GM21723 (cell line): Measurements from ENCODE around the gene SNCG.

Experiments
- ATAC-seq: cut with Tn5 transposase; IDR thresholded peaks from one replicate; pipeline ENCODE4 v1.9.1; 2021; ENCODE audit warnings: mild to moderate bottlenecking, moderate library complexity; ENCODE audit not compliant: unreplicated experiment

SNCG gene

GRCh38 chr10:86960003-86960862 is 1.8 kb downstream of the SNCG start:
- ATAC-seq: peak; percentile 73

- ATAC-seq: no peak
These were observed 2.5 kb downstream of the SNCG start for GRCh38 chr10:86960863-86961434.

GRCh38 chr10:86961481-86962091 is 3.2 kb downstream of the SNCG start:
- ATAC-seq: no peak

GRCh38 chr10:86962136-86962980 is 4.0 kb downstream of the SNCG start:
- no peak for ATAC-seq

GRCh38 chr10:86962981-86963310 is 4.5 kb downstream of the SNCG start:
- no peak for ATAC-seq

GRCh38 chr10:86963341-86963919 is 5.0 kb downstream of the SNCG start:
- no peak for ATAC-seq

- no peak for ATAC-seq
These were observed 5.9 kb downstream of the SNCG start for GRCh38 chr10:86964061-86964846.

GRCh38 chr10:86964847-86965190 is 6.4 kb downstream of the SNCG start:
- ATAC-seq: no peak

GRCh38 chr10:86965986-86966654 is 7.7 kb downstream of the SNCG start:
- ATAC-seq: peak; percentile 40

GRCh38 chr10:86967481-86967941 is 9.1 kb downstream of the SNCG start:
- ATAC-seq: no peak

- ATAC-seq: no peak
These were observed 10.0 kb downstream of the SNCG start, which contains the start of gene ADIRF for GRCh38 chr10:86968271-86968993. Gene ADIRF, plus strand, starts transcription at chr10:86968482. Its CDS starts 63 bp downstream, at chr10:86968545.

GRCh38 chr10:86968994-86969355 is 10.6 kb downstream of the SNCG start:
- ATAC-seq: no peak

GRCh38 chr10:86969421-86970041 is 11.1 kb downstream of the SNCG start:
- no peak for ATAC-seq

GRCh38 chr10:86970162-86970981 is 12.0 kb downstream of the SNCG start:
- no peak for ATAC-seq

- ATAC-seq: no peak
These were observed 12.5 kb downstream of the SNCG start for GRCh38 chr10:86970982-86971231.

- ATAC-seq: peak; percentile 73
These were observed 13.0 kb downstream of the SNCG start for GRCh38 chr10:86971232-86971991.
